ENCODE data around the gene ICAM1. TPM values are rescaled to one million over a fixed set of nuclear protein-coding genes. Genes with fewer than 3 reads are reported as not detected.

ICAM1 gene
- total and polyA plus RNA-seq, 2 of the 8 experiments (the other 6 are each of a cell fraction or from before 2014, with no cell fraction given), result 4.0 to 9.4 TPM

GRCh38 chr19:10228920-10229319, 42.0 kb upstream of the ICAM1 start:
- 85% methylated on average over 2 of the region's 2 CpGs; no CpG with 5 or more reads in 1 of the 2 experiments for WGBS, 2 experiments (ENCODE audit: extremely low coverage in 1 of 2, insufficient coverage in 1 of 2, insufficient read length in 1 of 2, insufficient replicate concordance in 2 of 2, low coverage in 1 of 2, low lambda C conversion rate in 2 of 2, missing lambda C conversion rate in 1 of 2)
- no peak for TF ChIP-seq TBP (IDR thresholded peaks at IDR 0.05; ENCODE audit: low read depth, low read length)
- no peak for TF ChIP-seq KDM5A (IDR thresholded peaks at IDR 0.05; ENCODE audit: low read length)
- no peak for TF ChIP-seq KDM4A (IDR thresholded peaks at IDR 0.05; ENCODE audit: low read depth, low read length, severe bottlenecking)
- no peak for TF ChIP-seq MAFK (IDR thresholded peaks at IDR 0.05; ENCODE audit: low read depth, low read length)
- TF ChIP-seq KDM1A (IDR thresholded peaks at IDR 0.05; ENCODE audit: borderline replicate concordance, low read length), result peak; percentile 60; the same call in 1 of the 2 replicates
- TF ChIP-seq CTCF (IDR thresholded peaks at IDR 0.05; ENCODE audit: control extremely low read depth in 1 of 3, insufficient read depth in 1 of 3, low read depth in 1 of 3, low read length in 3 of 3), result peak; percentile 40 to 59 (median 43)
- TF ChIP-seq BRCA1 (IDR thresholded peaks at IDR 0.05; ENCODE audit: low read depth, low read length), result no peak
- TF ChIP-seq SAP30 (IDR thresholded peaks at IDR 0.05; ENCODE audit: insufficient read depth, insufficient replicate concordance, low read length), result no peak
- TF ChIP-seq POU5F1 (IDR thresholded peaks at IDR 0.05; ENCODE audit: low read depth, low read length), result no peak
- no peak for TF ChIP-seq BCL11A (IDR thresholded peaks at IDR 0.05; ENCODE audit: low read depth in 2 of 2, low read length in 2 of 2)

More at GRCh38 chr19:10228920-10229319, 42.0 kb upstream of the ICAM1 start:
- H2BK120ac ChIP-seq (replicated peaks; ENCODE audit: low read depth, low read length), result no peak overlapping the region
- no peak overlapping the region for H3K4me3 ChIP-seq (ENCODE audit: extremely low read depth in 1 of 4, insufficient read depth in 2 of 4, low read depth in 3 of 4, low read length in 4 of 4)
- H3K27me3 ChIP-seq (replicated peaks in 1 of 4; ENCODE audit: control insufficient read depth in 3 of 4, extremely low read depth in 1 of 4, insufficient read depth in 3 of 4, low read length in 3 of 4), result 0 out of 7 replicates have a peak, but pooled peaks cover 0 to 3% (median 0%) of the 10 kb centered on the region in 4 experiments
- ChIA-PET CTCF (ENCODE audit: partially characterized antibody) (interaction anchor here (0.9 to 6.4 kb wide), 12 partner anchors 10 to 46 kb away, joined by 3 to 59 read pairs (median 8); partner anchors contain the start of gene DNMT1), POLR2A (ENCODE audit: partially characterized antibody) (interaction anchor here (0.7 to 1.4 kb wide), 5 partner anchors 9 to 30 kb away, joined by 3 to 5 read pairs (median 3); no protein-coding TSS in a partner anchor)
- no peaks in the 10 kb centered on the region for H3K9me3 ChIP-seq (ENCODE audit: insufficient read depth in 2 of 2, low read depth in 1 of 2, low read length in 1 of 2)
- peaks cover 0 to 3% (median under 1%) of the 10 kb centered on the region in 4 experiments; a peak in 3 of 8 replicates for H3K36me3 ChIP-seq (ENCODE audit: control insufficient read depth in 2 of 4, insufficient read depth in 4 of 4, low read length in 3 of 4)
- H3K79me1 ChIP-seq (ENCODE audit: low read depth, low read length), result peaks cover 11% of the 10 kb centered on the region
- H3K9ac ChIP-seq (replicated peaks in 1 of 4; ENCODE audit: extremely low read depth in 1 of 4, low read depth in 3 of 4, low read length in 3 of 4), result no peak overlapping the region
- H2BK15ac ChIP-seq (ENCODE audit: low read length), result no peak overlapping the region
- peaks cover 0 to 16% of the 10 kb centered on the region in 2 experiments; a peak in 2 of 4 replicates for H3K79me2 ChIP-seq (ENCODE audit: control insufficient read depth in 1 of 2, insufficient read depth in 2 of 2, low read length in 2 of 2)
- H3K4ac ChIP-seq (replicated peaks; ENCODE audit: insufficient read length, low read depth, low read length), result no peak overlapping the region
- peaks cover 11 to 12% of the 10 kb centered on the region in 2 experiments for H4K20me1 ChIP-seq (replicated peaks in 1 of 2; ENCODE audit: control insufficient read depth in 1 of 2, insufficient read depth in 2 of 2, low read length in 2 of 2)
- no peak overlapping the region for H3K56ac ChIP-seq (replicated peaks; ENCODE audit: insufficient read length, low read depth, low read length)
- H3K27ac ChIP-seq (ENCODE audit: low read depth, low read length), result no peak overlapping the region
- H2BK5ac ChIP-seq (ENCODE audit: low read depth, low read length), result no peak overlapping the region
- FAIRE-seq (peak; percentile 28), DNase-seq (ENCODE audit: low read depth in 1 of 2, low spot score in 2 of 2) (no peak)
- no peak overlapping the region for H4K91ac ChIP-seq (replicated peaks; ENCODE audit: insufficient read length, low read length)
- no peak overlapping the region for H4K8ac ChIP-seq (ENCODE audit: extremely low read depth, insufficient read depth, low read length)
- H3K18ac ChIP-seq (ENCODE audit: extremely low read depth, low read length), result no peak overlapping the region
- H2BK20ac ChIP-seq (ENCODE audit: low read length), result no peak overlapping the region
- no peak overlapping the region; a peak in 1 of 4 replicates for H3K4me2 ChIP-seq (ENCODE audit: insufficient read depth in 1 of 2, low read depth in 2 of 2, low read length in 2 of 2)
- H2AK5ac ChIP-seq (ENCODE audit: low read depth, low read length), result no peak overlapping the region
- peaks cover 10% of the 10 kb centered on the region; the same call in 1 of the 2 replicates for H3K23me2 ChIP-seq (ENCODE audit: low read depth, low read length)
- no peak overlapping the region for H2BK12ac ChIP-seq (ENCODE audit: low read depth, low read length)
- H3K4me1 ChIP-seq (replicated peaks in 1 of 4; ENCODE audit: control insufficient read depth in 3 of 4, insufficient read depth in 4 of 4, low read length in 3 of 4), result peaks cover 3 to 7% (median 3%) of the 10 kb centered on the region in 4 experiments; a peak in 4 of 7 replicates
- H3K23ac ChIP-seq (ENCODE audit: insufficient read length), result no peak overlapping the region
- no peak overlapping the region for H3K14ac ChIP-seq (ENCODE audit: insufficient read length)
- H4K5ac ChIP-seq (ENCODE audit: insufficient read length, low read depth, low read length), result no peak overlapping the region
- H2AFZ ChIP-seq (ENCODE audit: low read length), result no peak overlapping the region

Data from H1 (cell line).